ENCODE data around the gene TOP3A.

The TOP3A gene

DNA sequence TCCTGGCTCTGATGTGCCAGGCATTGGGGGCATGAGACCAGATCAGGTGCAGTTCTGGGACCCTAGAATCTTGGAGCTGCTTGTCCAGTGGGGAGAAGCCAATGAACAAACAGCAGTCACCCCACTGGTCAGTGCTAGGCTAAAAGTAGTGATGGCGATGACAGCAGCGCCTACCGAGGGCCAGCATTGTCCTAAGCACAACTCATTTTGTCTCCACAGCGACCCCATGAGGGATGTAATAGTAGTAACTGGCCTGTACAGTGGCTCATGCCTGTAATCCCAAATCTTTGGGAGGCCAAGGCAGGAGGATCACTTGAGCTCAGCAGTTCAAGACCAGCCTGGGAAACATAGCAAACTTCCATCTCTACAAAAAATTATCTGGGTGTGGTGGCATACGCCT, 6.5 kb upstream of the TOP3A start:
- in situ Hi-C loops (cut with HindIII; ENCODE audit: low pct_ligation_motif_present, low sequenced_read_pairs): no loop called here
- DNase-seq: no peak
- peak; percentile 43 for TF ChIP-seq CTCF (IDR thresholded peaks at IDR 0.05; ENCODE audit: low read depth, low read length, missing control alignments)
- Histone ChIP-seq H3K27me3 (replicated peaks) (no peaks in the 10 kb centered on the region), H3K4me3 (ENCODE audit: low read depth, low read length) (no peak overlapping the region), H3K27ac (no peak overlapping the region), H3K36me3 (replicated peaks) (peaks cover 22% of the 10 kb centered on the region)

DNA sequence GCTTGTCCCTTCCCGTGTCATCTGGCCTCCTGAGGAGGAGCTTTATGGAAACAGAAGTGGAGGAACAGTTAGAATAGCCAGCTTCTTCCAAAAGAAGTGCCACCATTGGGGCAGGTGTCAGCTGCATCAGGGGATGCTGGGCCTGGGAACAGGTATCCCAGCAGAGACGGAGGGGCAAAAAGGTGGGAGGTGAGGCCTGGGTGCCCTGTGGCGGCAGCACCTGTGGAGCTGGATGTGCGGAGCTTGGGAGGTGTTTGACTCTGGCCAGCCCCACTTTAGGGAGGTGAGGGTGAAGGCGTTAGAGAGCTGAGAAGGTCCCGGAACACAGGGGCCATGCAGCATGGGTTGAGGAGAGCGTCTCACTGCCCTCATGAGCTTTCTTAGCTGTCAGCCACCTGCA, 5.5 kb upstream of the TOP3A start:
- no peak for DNase-seq
- no peaks in the 10 kb centered on the region for H3K27me3 ChIP-seq (replicated peaks)
- H3K4me3 ChIP-seq (ENCODE audit: low read depth, low read length): no peak overlapping the region
- no peak overlapping the region for H3K27ac ChIP-seq
- H3K36me3 ChIP-seq (replicated peaks): peaks cover 20% of the 10 kb centered on the region
- no peak for TF ChIP-seq CTCF (IDR thresholded peaks at IDR 0.05; ENCODE audit: low read depth, low read length, missing control alignments)
- in situ Hi-C loops (cut with HindIII; ENCODE audit: low pct_ligation_motif_present, low sequenced_read_pairs): no loop called here

- H3K27me3 ChIP-seq (replicated peaks): no peaks in the 10 kb centered on the region
- in situ Hi-C loops (cut with HindIII; ENCODE audit: low pct_ligation_motif_present, low sequenced_read_pairs): no loop called here
- peak; percentile 59 for TF ChIP-seq CTCF (IDR thresholded peaks at IDR 0.05; ENCODE audit: low read depth, low read length, missing control alignments)
- DNase-seq: peak; percentile 50
- peaks cover 20% of the 10 kb centered on the region for H3K36me3 ChIP-seq (replicated peaks)
- no peak overlapping the region for H3K4me3 ChIP-seq (ENCODE audit: low read depth, low read length)
- H3K27ac ChIP-seq: no peak overlapping the region
These were observed 4.9 kb upstream of the TOP3A start for GRCh38 chr17:18319604-18320256.

GRCh38 chr17:18318771-18319450, 4.1 kb upstream of the TOP3A start:
- peaks cover 12% of the 10 kb centered on the region for H3K36me3 ChIP-seq (replicated peaks)
- TF ChIP-seq CTCF (IDR thresholded peaks at IDR 0.05; ENCODE audit: low read depth, low read length, missing control alignments): no peak
- no peaks in the 10 kb centered on the region for H3K27me3 ChIP-seq (replicated peaks)
- H3K27ac ChIP-seq: no peak overlapping the region
- no peak for DNase-seq
- in situ Hi-C loops (cut with HindIII; ENCODE audit: low pct_ligation_motif_present, low sequenced_read_pairs): no loop called here
- H3K4me3 ChIP-seq (ENCODE audit: low read depth, low read length): no peak overlapping the region

DNA sequence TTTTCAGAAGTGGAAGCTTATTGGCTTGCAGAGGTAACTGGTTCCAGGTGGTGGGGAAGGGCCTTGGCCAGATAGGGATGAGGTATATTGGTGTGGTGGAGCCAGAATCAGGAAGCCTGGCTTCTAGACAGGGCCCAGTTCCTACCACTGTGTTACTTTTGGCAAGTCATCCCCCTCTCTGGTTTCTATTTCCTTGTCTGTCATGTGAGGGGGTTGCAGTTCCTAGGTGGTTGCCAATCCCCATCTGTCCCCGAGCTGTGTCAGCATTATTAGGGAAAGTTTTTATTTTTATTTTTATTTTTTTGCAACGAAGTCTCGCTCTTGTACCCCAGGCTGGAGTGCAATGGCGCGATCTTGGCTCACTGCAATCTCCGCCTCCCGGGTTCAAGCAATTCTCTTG, 3.3 kb upstream of the TOP3A start:
- TF ChIP-seq CTCF (IDR thresholded peaks at IDR 0.05; ENCODE audit: low read depth, low read length, missing control alignments): no peak
- Histone ChIP-seq H3K36me3 (replicated peaks) (peaks cover 5% of the 10 kb centered on the region), H3K27me3 (replicated peaks) (no peaks in the 10 kb centered on the region), H3K4me3 (ENCODE audit: low read depth, low read length) (no peak overlapping the region), H3K27ac (no peak overlapping the region)
- in situ Hi-C loops (cut with HindIII; ENCODE audit: low pct_ligation_motif_present, low sequenced_read_pairs): no loop called here
- DNase-seq: no peak

All from brain microvascular endothelial cell (primary cell).